ENCODE results near the gene TEX44.
"Not testable (repeated sequence)": the region's sequence is repeated elsewhere in the genome, so short reads cannot be mapped to it uniquely, and the experiment has no call there.

TEX44 gene

GRCh38 chr2:231583982-231584381 is 8.7 kb upstream of the TEX44 start:
- no peak for FAIRE-seq

GRCh38 chr2:231587744-231588143 is 4.9 kb upstream of the TEX44 start:
- not testable (repeated sequence) for DNase-seq (ENCODE audit: insufficient read length, low spot score); FAIRE-seq

More at GRCh38 chr2:231583982-231584381, 8.7 kb upstream of the TEX44 start:
- DNase-seq (ENCODE audit: insufficient read length, low spot score), result no peak
- TF ChIP-seq POLR2AphosphoS5 (IDR thresholded peaks at IDR 0.05; ENCODE audit: low read depth, low read length) (no peak), SPI1 (IDR thresholded peaks at IDR 0.05; ENCODE audit: low read depth, low read length) (no peak), TAF1 (IDR thresholded peaks at IDR 0.05; ENCODE audit: low read depth, low read length) (no peak), POU2F2 (IDR thresholded peaks at IDR 0.05; ENCODE audit: low read depth, low read length) (no peak), PAX5 (IDR thresholded peaks at IDR 0.05; ENCODE audit: insufficient read depth, low read length, severe bottlenecking) (no peak), POLR2A (IDR thresholded peaks at IDR 0.05; ENCODE audit: low read depth, low read length) (no peak)

- DNase-seq (ENCODE audit: insufficient read length, low spot score), result no peak
- FAIRE-seq, result no peak
- TF ChIP-seq PAX5 (IDR thresholded peaks at IDR 0.05; ENCODE audit: insufficient read depth, low read length, severe bottlenecking) (no peak), POLR2AphosphoS5 (IDR thresholded peaks at IDR 0.05; ENCODE audit: low read depth, low read length) (no peak), SPI1 (IDR thresholded peaks at IDR 0.05; ENCODE audit: low read depth, low read length) (no peak), POLR2A (IDR thresholded peaks at IDR 0.05; ENCODE audit: low read depth, low read length) (no peak), TAF1 (IDR thresholded peaks at IDR 0.05; ENCODE audit: low read depth, low read length) (no peak), POU2F2 (IDR thresholded peaks at IDR 0.05; ENCODE audit: low read depth, low read length) (no peak)
These were observed 3.0 kb upstream of the TEX44 start for GRCh38 chr2:231589656-231590055.

- DNase-seq (ENCODE audit: insufficient read length, low spot score), result no peak
- no peak for TF ChIP-seq POLR2A (IDR thresholded peaks at IDR 0.05; ENCODE audit: low read depth, low read length)
- no peak for FAIRE-seq
These were observed 2.0 kb upstream of the TEX44 start for GRCh38 chr2:231590614-231591013.

GRCh38 chr2:231593666-231594065 is 1.0 kb downstream of the TEX44 start:
- no peak for TF ChIP-seq POLR2AphosphoS5 (IDR thresholded peaks at IDR 0.05; ENCODE audit: low read depth, low read length)
- no peak for TF ChIP-seq TAF1 (IDR thresholded peaks at IDR 0.05; ENCODE audit: low read depth, low read length)
- no peak for TF ChIP-seq SPI1 (IDR thresholded peaks at IDR 0.05; ENCODE audit: low read depth, low read length)
- no peak for TF ChIP-seq POU2F2 (IDR thresholded peaks at IDR 0.05; ENCODE audit: low read depth, low read length)
- no peak for TF ChIP-seq POLR2A (IDR thresholded peaks at IDR 0.05; ENCODE audit: low read depth, low read length)
- no peak for TF ChIP-seq PAX5 (IDR thresholded peaks at IDR 0.05; ENCODE audit: insufficient read depth, low read length, severe bottlenecking)
- no peak for DNase-seq (ENCODE audit: insufficient read length, low spot score)
- FAIRE-seq, result no peak

GRCh38 chr2:231597014-231597611 is 4.4 kb downstream of the TEX44 start:
- peak; percentile 99 for FAIRE-seq
- DNase-seq (ENCODE audit: insufficient read length, low spot score), result peak; percentile 63
- TF ChIP-seq SPI1 (IDR thresholded peaks at IDR 0.05; ENCODE audit: low read depth, low read length) (peak; percentile 92), POLR2AphosphoS5 (IDR thresholded peaks at IDR 0.05; ENCODE audit: low read depth, low read length) (no peak), POLR2A (IDR thresholded peaks at IDR 0.05; ENCODE audit: low read depth, low read length) (no peak), TAF1 (IDR thresholded peaks at IDR 0.05; ENCODE audit: low read depth, low read length) (no peak), PAX5 (IDR thresholded peaks at IDR 0.05; ENCODE audit: insufficient read depth, low read length, severe bottlenecking) (no peak)

- TF ChIP-seq SPI1 (IDR thresholded peaks at IDR 0.05; ENCODE audit: low read depth, low read length), result no peak
- TF ChIP-seq POU2F2 (IDR thresholded peaks at IDR 0.05; ENCODE audit: low read depth, low read length), result no peak
- TF ChIP-seq TAF1 (IDR thresholded peaks at IDR 0.05; ENCODE audit: low read depth, low read length), result no peak
- no peak for TF ChIP-seq POLR2AphosphoS5 (IDR thresholded peaks at IDR 0.05; ENCODE audit: low read depth, low read length)
- TF ChIP-seq POLR2A (IDR thresholded peaks at IDR 0.05; ENCODE audit: low read depth, low read length), result no peak
- TF ChIP-seq PAX5 (IDR thresholded peaks at IDR 0.05; ENCODE audit: insufficient read depth, low read length, severe bottlenecking), result no peak
- FAIRE-seq, result no peak
These were observed 5.0 kb downstream of the TEX44 start for GRCh38 chr2:231597627-231598026.

GRCh38 chr2:231600619-231601355 is 8.1 kb downstream of the TEX44 start:
- DNase-seq (ENCODE audit: insufficient read length, low spot score), result no peak
- TF ChIP-seq POU2F2 (IDR thresholded peaks at IDR 0.05; ENCODE audit: low read depth, low read length) (no peak), SPI1 (IDR thresholded peaks at IDR 0.05; ENCODE audit: low read depth, low read length) (no peak), TAF1 (IDR thresholded peaks at IDR 0.05; ENCODE audit: low read depth, low read length) (no peak), POLR2A (IDR thresholded peaks at IDR 0.05; ENCODE audit: low read depth, low read length) (no peak), PAX5 (IDR thresholded peaks at IDR 0.05; ENCODE audit: insufficient read depth, low read length, severe bottlenecking) (no peak), POLR2AphosphoS5 (IDR thresholded peaks at IDR 0.05; ENCODE audit: low read depth, low read length) (no peak)
- peak; percentile 28 for FAIRE-seq

More at GRCh38 chr2:231597627-231598026, 5.0 kb downstream of the TEX44 start:
- DNase-seq (ENCODE audit: insufficient read length, low spot score), result no peak

- DNase-seq (ENCODE audit: insufficient read length, low spot score), result peak; percentile 69
- peak; percentile 92 for FAIRE-seq
These were observed 8.9 kb downstream of the TEX44 start for GRCh38 chr2:231601356-231602229.

More at GRCh38 chr2:231601356-231602229, 8.9 kb downstream of the TEX44 start:
- TF ChIP-seq SPI1 (IDR thresholded peaks at IDR 0.05; ENCODE audit: low read depth, low read length), result no peak
- TF ChIP-seq PAX5 (IDR thresholded peaks at IDR 0.05; ENCODE audit: insufficient read depth, low read length, severe bottlenecking), result no peak
- TF ChIP-seq POU2F2 (IDR thresholded peaks at IDR 0.05; ENCODE audit: low read depth, low read length), result no peak
- no peak for TF ChIP-seq TAF1 (IDR thresholded peaks at IDR 0.05; ENCODE audit: low read depth, low read length)
- TF ChIP-seq POLR2A (IDR thresholded peaks at IDR 0.05; ENCODE audit: low read depth, low read length), result no peak
- no peak for TF ChIP-seq POLR2AphosphoS5 (IDR thresholded peaks at IDR 0.05; ENCODE audit: low read depth, low read length)

All from GM12891 (cell line).